Fibroblast of lung (primary cell): ENCODE data around the gene PPP1R13B. TPM values are rescaled to one million over a fixed set of nuclear protein-coding genes. Genes with fewer than 3 reads are reported as not detected.

Experiments
- DNase-seq, 2 donors: peaks; one replicate each; pipeline versions ENCODE4 v3.0.0 to v3.0.0-alpha.2; 2010; ENCODE audit warnings: low read depth in 2 of 2
- H2AFZ ChIP-seq: 2 replicates; pipeline ENCODE4 v1.5.1; 2012; ENCODE audit warnings: low read length, control low read depth, inconsistent platforms
- H3K27ac ChIP-seq: 2 replicates; pipeline ENCODE4 v1.5.1; 2011; ENCODE audit warnings: low read length, control low read depth; ENCODE audit not compliant: insufficient read depth
- H3K27me3 ChIP-seq: 2 replicates; pipeline ENCODE4 v1.5.1; 2011; ENCODE audit warnings: mild to moderate bottlenecking, low read length; ENCODE audit not compliant: control insufficient read depth, insufficient read depth
- H3K36me3 ChIP-seq: 2 replicates; pipeline ENCODE4 v1.5.1; 2011; ENCODE audit warnings: low read length; ENCODE audit not compliant: control insufficient read depth, insufficient read depth
- H3K4me1 ChIP-seq: 2 replicates; pipeline ENCODE4 v1.5.1; 2011; ENCODE audit warnings: low read length; ENCODE audit not compliant: control insufficient read depth, insufficient read depth; ENCODE audit errors: extremely low read depth
- H3K4me2 ChIP-seq: 2 replicates; pipeline ENCODE4 v1.5.1; 2011; ENCODE audit warnings: low read length, control low read depth; ENCODE audit not compliant: insufficient read depth; ENCODE audit errors: extremely low read depth
- H3K4me3 ChIP-seq, 4 experiments: fragments of 200-600 bp in 1 of 4; sonication (generic) in 1 of 4; replicated peaks in 1 of 4; 2 replicates each; pipeline ENCODE4 v1.5.1; 2011 to 2016; ENCODE audit warnings: low read length in 4 of 4, low read depth in 3 of 4, mild to moderate bottlenecking in 3 of 4, control low read depth in 2 of 4, inconsistent platforms in 1 of 4, mixed read lengths in 1 of 4; ENCODE audit not compliant: insufficient read depth in 1 of 4; ENCODE audit errors: control extremely low read depth in 1 of 4
- H3K79me2 ChIP-seq: 2 replicates; pipeline ENCODE4 v1.5.1; 2012; ENCODE audit warnings: mild to moderate bottlenecking, low read length, inconsistent platforms; ENCODE audit not compliant: control insufficient read depth, insufficient read depth
- H3K9ac ChIP-seq: 2 replicates; pipeline ENCODE4 v1.5.1; 2011; ENCODE audit warnings: mild to moderate bottlenecking, low read length, control low read depth; ENCODE audit not compliant: insufficient read depth
- H3K9me3 ChIP-seq: 2 replicates; pipeline ENCODE4 v1.5.1; 2012; ENCODE audit warnings: low read depth, low read length; ENCODE audit not compliant: control insufficient read depth, insufficient read depth
- H4K20me1 ChIP-seq: 2 replicates; pipeline ENCODE4 v1.5.1; 2011; ENCODE audit warnings: low read length; ENCODE audit not compliant: control insufficient read depth, insufficient read depth; ENCODE audit errors: extremely low read depth
- CTCF ChIP-seq, 2 donors: IDR thresholded peaks in 1 of 2; conservative IDR thresholded peaks in 1 of 2; 1 replicate in 1 of 2; 2 replicates in 1 of 2; pipeline ENCODE4 v1.5.1; 2011 to 2012; ENCODE audit warnings: low read length in 2 of 2, control low read depth in 1 of 2, inconsistent platforms in 1 of 2, low read depth in 1 of 2, mild to moderate bottlenecking in 1 of 2
- EZH2 ChIP-seq: IDR thresholded peaks from 2 replicates; pipeline ENCODE4 v1.5.1; 2012; ENCODE audit warnings: low read length, control low read depth, mild to moderate bottlenecking; ENCODE audit errors: missing control alignments
- polyA plus RNA-seq, 2 donors: library from polyadenylated mRNA; depleted of rRNA in 1 of 2; stranded (reverse) in 1 of 2; unstranded in 1 of 2; fragments of >200 nt; gene quantifications; 2 replicates each; pipeline ENCODE4 v1.2.1, GENCODE V29; 2011 to 2012; ENCODE audit warnings: missing spikeins in 1 of 2
- total RNA-seq: library from RNA; depleted of rRNA; stranded (reverse); fragments of >200 nt; gene quantifications from 2 replicates; pipeline ENCODE4 v1.2.1, GENCODE V29; 2014

The PPP1R13B gene
- total and polyA plus RNA-seq, 2 donors (not counting 1 experiment from before 2014, with no cell fraction given): 2.0 to 2.7 TPM

- no peak overlapping the region for H2AFZ ChIP-seq
- H4K20me1 ChIP-seq: no peaks in the 10 kb centered on the region
- H3K27me3 ChIP-seq: no peaks in the 10 kb centered on the region
- no peak overlapping the region for H3K27ac ChIP-seq
- no peaks in the 10 kb centered on the region for H3K4me1 ChIP-seq
- H3K36me3 ChIP-seq: peaks cover 60% of the 10 kb centered on the region
- peaks cover 7% of the 10 kb centered on the region for H3K79me2 ChIP-seq
- H3K9ac ChIP-seq: no peak overlapping the region
- no peak for DNase-seq
- no peak overlapping the region for H3K4me3 ChIP-seq
- H3K9me3 ChIP-seq: no peaks in the 10 kb centered on the region
- TF ChIP-seq CTCF (conservative IDR thresholded peaks at IDR 0.05 in 1 of 2, IDR thresholded peaks at IDR 0.05 in 1 of 2; ENCODE audit: low read depth in 1 of 2, low read length in 2 of 2) (no peak), EZH2 (no peak)
- no peak overlapping the region for H3K4me2 ChIP-seq
Measured at GRCh38 chr14:103703433-103704385, 143.7 kb downstream of the PPP1R13B start.

GRCh38 chr14:103702497-103703432, 144.6 kb downstream of the PPP1R13B start:
- Histone ChIP-seq H3K9me3 (no peaks in the 10 kb centered on the region), H3K4me3 (no peak overlapping the region), H3K4me2 (no peak overlapping the region), H3K36me3 (peaks cover 62% of the 10 kb centered on the region), H3K4me1 (peaks cover under 1% of the 10 kb centered on the region), H3K9ac (no peak overlapping the region), H3K79me2 (peaks cover 16% of the 10 kb centered on the region), H4K20me1 (no peaks in the 10 kb centered on the region), H2AFZ (no peak overlapping the region), H3K27me3 (no peaks in the 10 kb centered on the region), H3K27ac (no peak overlapping the region)
- DNase-seq: no peak
- TF ChIP-seq EZH2 (no peak), CTCF (conservative IDR thresholded peaks at IDR 0.05 in 1 of 2, IDR thresholded peaks at IDR 0.05 in 1 of 2; ENCODE audit: low read depth in 1 of 2, low read length in 2 of 2) (no peak)

- Histone ChIP-seq H3K4me2 (no peak overlapping the region), H2AFZ (no peak overlapping the region), H3K4me3 (no peak overlapping the region), H3K36me3 (peaks cover 60% of the 10 kb centered on the region), H4K20me1 (no peaks in the 10 kb centered on the region), H3K27me3 (no peaks in the 10 kb centered on the region), H3K9ac (no peak overlapping the region), H3K79me2 (peaks cover 21% of the 10 kb centered on the region), H3K4me1 (peaks cover 5% of the 10 kb centered on the region), H3K27ac (no peak overlapping the region), H3K9me3 (no peaks in the 10 kb centered on the region)
- no peak for DNase-seq
- TF ChIP-seq EZH2 (no peak), CTCF (conservative IDR thresholded peaks at IDR 0.05 in 1 of 2, IDR thresholded peaks at IDR 0.05 in 1 of 2; ENCODE audit: low read depth in 1 of 2, low read length in 2 of 2) (no peak)
Measured at GRCh38 chr14:103702095-103702494, 145.3 kb downstream of the PPP1R13B start.
